ENCODE data around the gene GNAT1.

DNA sequence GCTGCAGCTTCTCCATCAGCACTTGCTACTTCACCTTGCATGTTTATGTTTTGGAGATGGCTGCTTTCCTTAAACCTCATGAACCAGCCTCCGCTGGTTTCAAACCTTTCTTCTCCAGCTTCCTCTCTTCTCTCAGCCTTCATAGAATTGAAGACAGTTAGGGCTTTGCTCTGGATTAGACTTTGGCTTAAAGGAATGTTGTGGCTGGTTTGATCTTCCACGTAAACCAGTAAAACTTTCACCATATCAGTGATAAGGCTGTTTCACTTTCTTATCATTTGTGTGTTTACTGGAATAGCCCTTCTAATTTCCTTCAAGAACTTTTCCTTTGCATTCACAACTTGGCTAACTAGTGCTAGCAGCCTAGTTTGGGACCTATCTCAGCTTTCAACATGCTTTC is 11.7 kb upstream of the GNAT1 start:
- TF ChIP-seq RAD21 (conservative IDR thresholded peaks at IDR 0.05 in 1 of 2, IDR thresholded peaks at IDR 0.05 in 1 of 2) (no peak), EP300 (IDR thresholded peaks at IDR 0.05) (no peak), FOXS1 (CRISPR knock-in tag; IDR thresholded peaks at IDR 0.05) (no peak)
- TF ChIP-seq, protein P1, sequence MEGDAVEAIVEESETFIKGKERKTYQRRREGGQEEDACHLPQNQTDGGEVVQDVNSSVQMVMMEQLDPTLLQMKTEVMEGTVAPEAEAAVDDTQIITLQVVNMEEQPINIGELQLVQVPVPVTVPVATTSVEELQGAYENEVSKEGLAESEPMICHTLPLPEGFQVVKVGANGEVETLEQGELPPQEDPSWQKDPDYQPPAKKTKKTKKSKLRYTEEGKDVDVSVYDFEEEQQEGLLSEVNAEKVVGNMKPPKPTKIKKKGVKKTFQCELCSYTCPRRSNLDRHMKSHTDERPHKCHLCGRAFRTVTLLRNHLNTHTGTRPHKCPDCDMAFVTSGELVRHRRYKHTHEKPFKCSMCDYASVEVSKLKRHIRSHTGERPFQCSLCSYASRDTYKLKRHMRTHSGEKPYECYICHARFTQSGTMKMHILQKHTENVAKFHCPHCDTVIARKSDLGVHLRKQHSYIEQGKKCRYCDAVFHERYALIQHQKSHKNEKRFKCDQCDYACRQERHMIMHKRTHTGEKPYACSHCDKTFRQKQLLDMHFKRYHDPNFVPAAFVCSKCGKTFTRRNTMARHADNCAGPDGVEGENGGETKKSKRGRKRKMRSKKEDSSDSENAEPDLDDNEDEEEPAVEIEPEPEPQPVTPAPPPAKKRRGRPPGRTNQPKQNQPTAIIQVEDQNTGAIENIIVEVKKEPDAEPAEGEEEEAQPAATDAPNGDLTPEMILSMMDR (IDR thresholded peaks at IDR 0.05) = no peak
